Amygdala (tissue), 56 donors: ENCODE data around the gene IGFL2.
"Not testable (repeated sequence)": the region's sequence is repeated elsewhere in the genome, so short reads cannot be mapped to it uniquely, and the experiment has no call there.

ENCODE experiments used
- DNase-seq, 56 donors: peaks; one replicate each; lab custom pipeline; 2025; lab: John Stamatoyannopoulos, UW

The IGFL2 gene

DNA sequence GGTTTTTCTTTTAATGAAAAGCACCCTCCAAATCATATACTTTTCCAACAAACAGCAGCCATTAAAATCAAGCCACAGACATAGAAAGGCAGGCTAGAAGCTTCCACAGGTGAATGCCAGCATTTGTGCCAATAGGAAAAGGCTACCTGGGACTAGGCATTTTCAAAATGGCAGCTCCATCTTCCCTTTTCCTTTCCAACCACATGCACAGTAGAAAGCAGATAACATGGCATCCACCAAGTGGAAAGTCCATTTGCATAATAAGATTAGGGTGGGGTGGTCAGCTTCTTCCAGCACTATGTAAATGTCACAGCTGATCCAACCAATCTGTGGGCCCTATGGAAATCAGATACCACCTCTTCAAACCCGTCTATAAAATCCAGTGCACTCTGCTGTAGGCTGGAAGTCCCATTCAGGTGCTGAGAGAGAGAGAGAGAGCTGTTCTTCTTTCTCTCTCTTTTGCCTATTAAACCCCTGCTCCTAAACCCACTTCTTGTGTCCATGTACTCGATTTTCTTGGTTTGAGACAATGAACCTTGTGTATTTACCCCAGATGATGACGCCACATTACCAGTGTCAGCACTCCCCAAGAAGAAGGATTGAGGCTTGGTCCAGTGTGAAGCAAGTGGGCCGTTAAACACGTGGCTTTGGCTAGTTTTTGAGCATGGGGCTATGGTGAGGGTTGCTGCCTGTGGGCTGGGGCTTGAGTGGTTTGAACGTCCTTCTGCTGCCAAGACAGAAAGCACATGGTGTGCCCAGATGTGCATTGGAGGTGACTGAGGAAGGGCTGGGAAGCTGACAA, 57.3 kb downstream of the IGFL2 start:
- DNase-seq = no peak

DNA sequence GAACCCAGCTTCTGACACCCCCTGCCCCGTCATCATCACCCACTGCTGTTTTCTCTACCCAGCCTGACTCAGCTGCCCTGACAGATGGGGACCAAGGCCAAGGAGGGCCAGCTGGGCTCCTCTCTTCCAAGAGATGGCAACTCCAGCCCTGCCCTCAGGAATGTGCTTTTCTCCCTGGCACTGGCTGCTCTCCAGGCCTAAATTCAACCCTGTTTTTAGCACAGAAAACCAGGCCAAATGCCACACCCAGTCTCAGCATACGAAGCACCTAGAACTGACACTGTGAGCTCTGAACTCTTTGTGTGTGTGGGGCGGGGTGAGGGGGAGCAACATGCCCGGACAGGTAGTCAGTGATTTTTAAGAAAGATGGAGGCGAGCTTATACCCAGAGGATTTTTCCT, 58.1 kb downstream of the IGFL2 start:
- DNase-seq = no peak

DNA sequence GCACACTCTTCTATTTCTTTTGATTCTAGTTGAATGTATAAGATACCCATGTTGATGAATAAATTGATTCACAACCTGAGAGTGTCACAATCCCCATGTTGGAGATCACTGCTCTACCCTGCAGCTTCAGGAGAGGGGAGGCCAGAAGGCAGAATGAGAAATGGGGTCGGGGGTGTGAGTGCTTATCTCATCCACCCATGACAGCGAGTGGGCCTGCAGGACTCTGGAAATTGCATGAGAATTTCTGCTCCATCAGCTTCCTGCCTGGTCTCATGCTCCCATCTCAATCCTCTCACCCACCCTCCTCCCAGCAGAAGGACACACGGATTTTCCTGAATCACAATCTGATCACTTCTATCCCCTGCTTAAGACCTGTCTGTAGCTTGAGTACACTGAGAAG, 58.6 kb downstream of the IGFL2 start:
- no peak for DNase-seq

DNA sequence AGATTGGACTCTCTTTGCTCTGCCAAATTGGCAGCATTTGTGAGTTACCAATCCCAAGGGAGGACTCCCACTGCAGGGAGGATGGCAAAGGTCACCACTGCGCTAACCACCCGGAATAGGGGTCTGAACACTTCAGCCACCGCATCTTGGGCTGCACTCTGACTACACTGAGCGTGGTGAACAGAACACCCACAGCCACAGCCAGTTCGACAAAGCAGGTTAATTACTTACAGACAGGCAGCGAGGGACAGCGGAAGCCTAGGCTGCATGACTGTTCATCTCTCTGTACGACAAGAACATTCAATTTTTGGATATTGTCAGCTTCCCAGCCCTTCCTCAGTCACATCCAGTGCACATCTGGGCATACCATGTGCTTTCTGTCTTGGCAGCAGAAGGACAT, 59.8 kb downstream of the IGFL2 start:
- DNase-seq = not testable (repeated sequence)

DNA sequence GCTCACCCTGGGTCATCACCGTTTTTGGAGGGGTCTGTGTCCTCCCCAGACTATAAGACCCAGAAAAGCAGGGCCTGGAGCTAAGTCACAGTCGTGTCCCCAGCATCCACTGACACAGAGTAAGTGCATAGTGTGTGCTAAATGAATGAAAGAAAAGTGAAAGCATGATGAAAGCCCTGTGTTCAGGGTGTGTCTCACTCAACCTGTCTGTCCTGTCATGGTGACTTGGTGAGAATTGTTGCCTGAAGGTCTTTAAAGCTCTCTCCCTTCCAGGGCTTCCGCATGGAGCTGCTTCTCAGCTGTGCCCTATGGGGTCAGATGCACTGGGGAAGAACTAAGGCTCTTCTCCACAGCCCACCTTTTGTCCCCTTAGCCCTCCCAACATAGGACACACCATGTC, 61.0 kb downstream of the IGFL2 start:
- DNase-seq = no peak

DNA sequence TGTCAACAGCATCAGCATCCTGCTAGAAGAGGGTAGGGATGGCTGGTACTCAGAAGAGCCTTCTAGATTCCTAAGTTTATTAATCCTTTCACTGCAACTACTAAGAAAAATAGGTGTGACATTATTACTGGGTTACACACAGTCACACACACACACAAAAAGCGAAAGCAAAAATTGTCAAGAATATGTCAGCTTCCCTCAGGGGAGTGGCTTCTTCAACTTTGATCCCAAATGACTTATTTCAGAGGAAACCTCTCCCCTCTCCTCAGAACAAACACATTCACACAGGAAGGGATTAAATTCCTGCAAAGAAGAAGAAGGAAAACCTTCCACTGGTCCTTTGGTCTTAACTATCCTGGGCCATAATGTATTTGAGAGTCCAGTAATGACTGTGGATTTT, 61.4 kb downstream of the IGFL2 start:
- no peak for DNase-seq

DNA sequence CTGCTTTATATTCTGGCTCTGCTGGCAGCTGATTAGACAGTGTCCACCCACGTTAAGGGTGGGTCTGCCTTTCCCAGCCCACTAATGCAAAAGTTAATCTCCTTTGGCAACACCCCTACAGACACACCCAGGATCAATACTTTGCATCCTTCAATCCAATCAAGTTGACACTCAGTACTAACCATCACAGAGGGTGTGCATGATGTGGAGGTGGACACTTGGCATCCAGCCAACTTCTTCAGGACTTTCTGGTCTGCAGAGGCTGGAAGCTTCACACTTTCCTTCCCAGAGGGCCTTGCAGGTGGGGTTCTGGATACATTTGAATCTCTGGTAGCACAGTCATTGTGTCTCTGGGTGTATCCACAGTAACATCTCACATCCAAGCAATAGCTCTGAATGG, 62.6 kb downstream of the IGFL2 start:
- DNase-seq = peak in 14 of 56 donors; percentile 8 to 63 (median 18)
